GM19468 (cell line): ENCODE measurements around the gene MORN4.
"Not testable (repeated sequence)": the region's sequence is repeated elsewhere in the genome, so short reads cannot be mapped to it uniquely, and the experiment has no call there.

ENCODE experiments used
- ATAC-seq: cut with Tn5 transposase; IDR thresholded peaks from one replicate; pipeline ENCODE4 v1.9.1; 2021; ENCODE audit warnings: mild to moderate bottlenecking, moderate library complexity, moderate number of reproducible peaks; ENCODE audit not compliant: unreplicated experiment; ENCODE audit errors: extremely low read depth

MORN4 gene

GRCh38 chr10:97576487-97576886, 56.8 kb downstream of the MORN4 start:
- ATAC-seq, result not testable (repeated sequence)

GRCh38 chr10:97575127-97575668, 58.1 kb downstream of the MORN4 start:
- no peak for ATAC-seq

- no peak for ATAC-seq
These were observed 58.8 kb downstream of the MORN4 start for GRCh38 chr10:97574374-97575126.

- no peak for ATAC-seq
These were observed 59.6 kb downstream of the MORN4 start for GRCh38 chr10:97573672-97574071.

- ATAC-seq, result no peak
These were observed 60.3 kb downstream of the MORN4 start for GRCh38 chr10:97573021-97573420.

- no peak for ATAC-seq
These were observed 60.9 kb downstream of the MORN4 start, which contains the start of gene ANKRD2 for GRCh38 chr10:97572214-97572989. Gene ANKRD2 (plus strand): TSS chr10:97572779. CDS start chr10:97572789, 10 bp downstream.

GRCh38 chr10:97571622-97572021, 61.7 kb downstream of the MORN4 start:
- ATAC-seq, result no peak

- ATAC-seq, result no peak
These were observed 62.4 kb downstream of the MORN4 start for GRCh38 chr10:97570789-97571471.

- ATAC-seq, result no peak
These were observed 63.0 kb downstream of the MORN4 start for GRCh38 chr10:97570146-97570788.

GRCh38 chr10:97567891-97568290, 65.4 kb downstream of the MORN4 start:
- no peak for ATAC-seq

- no peak for ATAC-seq
These were observed 66.8 kb downstream of the MORN4 start for GRCh38 chr10:97566336-97566996.

- ATAC-seq, result no peak
These were observed 68.5 kb downstream of the MORN4 start for GRCh38 chr10:97564776-97565175.
